Uterus (tissue), 4 donors: ENCODE measurements around the gene IGFBP6. TPM values are rescaled to one million over a fixed set of nuclear protein-coding genes. Genes with fewer than 3 reads are reported as not detected.

Experiments used
- DNase-seq, 2 donors: peaks; one replicate each; pipeline ENCODE4 v3.0.0-alpha.2; 2019 to 2020
- H3K27ac ChIP-seq, 2 donors: fragments of 200-600 bp; sonication (generic); 1 replicate in 1 of 2; 2 replicates in 1 of 2; pipeline ENCODE4 v1.5.1; 2016 to 2018
- H3K27me3 ChIP-seq, 2 donors: fragments of 200-600 bp; sonication (generic); one replicate each; pipeline ENCODE4 v1.5.1; 2018 to 2019; ENCODE audit warnings: control low read depth in 1 of 2
- H3K36me3 ChIP-seq, 2 donors: fragments of 200-600 bp; sonication (generic); one replicate each; pipeline ENCODE4 v1.5.1; 2019; ENCODE audit warnings: control low read depth in 1 of 2
- H3K4me1 ChIP-seq, 2 donors: fragments of 200-600 bp; sonication (generic); one replicate each; pipeline ENCODE4 v1.5.1; 2018 to 2019; ENCODE audit warnings: control low read depth in 1 of 2
- H3K4me3 ChIP-seq, 2 donors: fragments of 200-600 bp; sonication (generic); 1 replicate in 1 of 2; 2 replicates in 1 of 2; pipeline ENCODE4 v1.5.1; 2018 to 2019; ENCODE audit warnings: mild to moderate bottlenecking in 1 of 2
- H3K9me3 ChIP-seq, 2 donors: fragments of 200-600 bp; sonication (generic); one replicate each; pipeline ENCODE4 v1.5.1; 2019; ENCODE audit warnings: control low read depth in 1 of 2
- POLR2A ChIP-seq, 2 donors: fragments of 450-650 bp; IDR thresholded peaks; one replicate each; pipeline ENCODE4 v1.6.1; 2016; ENCODE audit warnings: antibody characterized with exemption in 2 of 2, mild to moderate bottlenecking in 1 of 2, moderate library complexity in 1 of 2
- intact Hi-C: fragments of 100-400 bp; cut with DNase I; formaldehyde crosslinking; loops from one replicate; pipeline ENCODE4 v1.15.1; 2023; ENCODE audit warnings: low total_unique reads
- total RNA-seq, 4 donors: library from RNA; depleted of rRNA in 3 of 4; stranded (reverse); fragments of >200 nt in 3 of 4; gene quantifications; one replicate each; pipeline versions ENCODE4 v1.1.0 to v1.2.4, GENCODE V29; 2014 to 2023
- TF ChIP-seq, protein P1 (sequence below), 4 experiments: fragments of 200-600 bp in 2 of 4; fragments of 450-650 bp in 2 of 4; sonication (generic) in 2 of 4; IDR thresholded peaks; one replicate each; pipeline ENCODE4 v1.5.1; 2016 to 2019; ENCODE audit warnings: antibody characterized with exemption in 4 of 4, mild to moderate bottlenecking in 2 of 4, moderate library complexity in 1 of 4
- donor health status: DM: yes; HTN: yes; CAD: no.

Gene IGFBP6
- total RNA-seq, 4 donors from 2014 or later = 48.7 to 762 (median 252) TPM

DNA sequence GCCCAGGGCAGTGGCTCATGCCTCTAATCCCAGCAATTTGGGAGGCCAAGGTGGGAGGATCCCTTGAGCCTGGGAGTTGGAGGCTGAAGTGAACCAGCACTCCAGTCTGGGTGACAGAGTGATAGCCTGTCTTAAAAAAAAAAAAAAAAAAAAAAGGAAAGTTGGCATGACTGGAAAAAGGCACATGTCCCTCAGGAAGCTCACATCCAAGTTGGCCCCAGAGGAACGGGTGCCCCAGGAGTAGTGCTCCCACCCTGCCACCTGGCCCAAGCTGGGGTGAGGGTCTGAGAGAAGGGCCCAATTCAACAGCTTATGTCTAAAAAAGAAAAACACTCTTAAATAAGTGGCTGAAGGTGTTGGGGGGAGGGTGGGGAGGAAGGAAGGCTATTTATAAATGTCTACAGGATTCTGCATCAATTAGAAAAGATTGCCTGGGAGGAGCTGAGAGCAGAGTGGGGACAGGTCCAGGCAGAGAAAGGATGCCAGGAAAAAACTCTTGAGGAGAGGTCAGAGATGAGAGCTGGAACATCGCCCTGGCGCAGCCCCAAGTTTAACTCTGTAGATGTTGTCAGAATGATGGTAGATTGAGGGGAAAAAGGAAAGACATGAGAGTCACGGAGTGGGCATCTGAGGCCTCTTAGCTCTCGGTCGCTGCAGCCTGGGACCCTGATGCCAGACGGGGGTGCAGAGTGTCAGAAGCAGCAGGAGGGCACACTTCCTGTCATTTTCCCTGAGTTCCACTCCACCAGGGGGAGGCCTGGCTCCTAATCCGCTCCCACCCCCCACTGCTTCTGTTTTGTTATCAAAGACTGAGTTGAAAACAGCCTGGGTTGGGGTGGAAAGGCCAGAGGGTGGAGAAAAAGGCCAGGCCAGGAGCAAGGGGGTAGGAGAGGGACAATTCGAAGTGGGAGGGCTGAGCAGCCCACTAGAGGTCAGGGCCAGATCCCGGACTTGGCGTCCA, 25.6 kb upstream of the IGFBP6 start:
- peak; percentile 95 for DNase-seq
- H3K4me1 ChIP-seq = peaks cover 17 to 19% of the 10 kb centered on the region in 2 donors

DNA sequence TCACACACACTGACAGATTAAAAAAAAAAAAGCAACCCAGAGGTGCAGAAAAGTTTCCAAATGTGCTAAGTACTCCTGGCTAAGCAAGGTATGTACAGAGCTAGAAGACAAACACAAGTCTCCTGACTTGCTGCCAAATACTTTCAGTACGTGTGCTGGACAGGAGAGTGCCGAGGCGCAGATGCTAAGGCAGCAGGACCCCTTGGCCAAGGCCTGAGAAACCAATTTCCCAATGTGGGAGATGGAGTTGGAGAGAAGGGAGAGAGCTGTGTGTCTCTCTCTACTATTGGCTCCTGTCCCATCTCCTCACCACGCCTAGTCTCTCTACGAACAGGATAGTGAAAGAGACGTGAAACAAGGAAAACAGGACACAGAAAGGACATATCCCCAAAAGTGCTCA, 23.6 kb upstream of the IGFBP6 start:
- peak; percentile 61 for DNase-seq
- intact Hi-C loops = no loop called here
- H3K27me3 ChIP-seq = no peaks in the 10 kb centered on the region
- no peaks in the 10 kb centered on the region for H3K36me3 ChIP-seq
- peak overlapping the region; percentile 56 to 72 for H3K27ac ChIP-seq
- peaks cover 19 to 26% of the 10 kb centered on the region in 2 donors for H3K4me1 ChIP-seq
- TF ChIP-seq POLR2A (IDR thresholded peaks at IDR 0.05) = no peak
- TF ChIP-seq, protein P1, sequence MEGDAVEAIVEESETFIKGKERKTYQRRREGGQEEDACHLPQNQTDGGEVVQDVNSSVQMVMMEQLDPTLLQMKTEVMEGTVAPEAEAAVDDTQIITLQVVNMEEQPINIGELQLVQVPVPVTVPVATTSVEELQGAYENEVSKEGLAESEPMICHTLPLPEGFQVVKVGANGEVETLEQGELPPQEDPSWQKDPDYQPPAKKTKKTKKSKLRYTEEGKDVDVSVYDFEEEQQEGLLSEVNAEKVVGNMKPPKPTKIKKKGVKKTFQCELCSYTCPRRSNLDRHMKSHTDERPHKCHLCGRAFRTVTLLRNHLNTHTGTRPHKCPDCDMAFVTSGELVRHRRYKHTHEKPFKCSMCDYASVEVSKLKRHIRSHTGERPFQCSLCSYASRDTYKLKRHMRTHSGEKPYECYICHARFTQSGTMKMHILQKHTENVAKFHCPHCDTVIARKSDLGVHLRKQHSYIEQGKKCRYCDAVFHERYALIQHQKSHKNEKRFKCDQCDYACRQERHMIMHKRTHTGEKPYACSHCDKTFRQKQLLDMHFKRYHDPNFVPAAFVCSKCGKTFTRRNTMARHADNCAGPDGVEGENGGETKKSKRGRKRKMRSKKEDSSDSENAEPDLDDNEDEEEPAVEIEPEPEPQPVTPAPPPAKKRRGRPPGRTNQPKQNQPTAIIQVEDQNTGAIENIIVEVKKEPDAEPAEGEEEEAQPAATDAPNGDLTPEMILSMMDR (IDR thresholded peaks at IDR 0.05) = no peak
- no peak overlapping the region for H3K4me3 ChIP-seq
- H3K9me3 ChIP-seq = no peaks in the 10 kb centered on the region

More for the DNA sequence above, 25.6 kb upstream of the IGFBP6 start:
- TF ChIP-seq, protein P1 (IDR thresholded peaks at IDR 0.05) = peak in 1 of 4 experiments; percentile 31
- TF ChIP-seq POLR2A (IDR thresholded peaks at IDR 0.05) = no peak
- Histone ChIP-seq H3K9me3 (no peaks in the 10 kb centered on the region), H3K27ac (peak overlapping the region; percentile 86 to 89), H3K36me3 (no peaks in the 10 kb centered on the region), H3K4me3 (no peak overlapping the region), H3K27me3 (no peaks in the 10 kb centered on the region)
- intact Hi-C loops = no loop called here

DNA sequence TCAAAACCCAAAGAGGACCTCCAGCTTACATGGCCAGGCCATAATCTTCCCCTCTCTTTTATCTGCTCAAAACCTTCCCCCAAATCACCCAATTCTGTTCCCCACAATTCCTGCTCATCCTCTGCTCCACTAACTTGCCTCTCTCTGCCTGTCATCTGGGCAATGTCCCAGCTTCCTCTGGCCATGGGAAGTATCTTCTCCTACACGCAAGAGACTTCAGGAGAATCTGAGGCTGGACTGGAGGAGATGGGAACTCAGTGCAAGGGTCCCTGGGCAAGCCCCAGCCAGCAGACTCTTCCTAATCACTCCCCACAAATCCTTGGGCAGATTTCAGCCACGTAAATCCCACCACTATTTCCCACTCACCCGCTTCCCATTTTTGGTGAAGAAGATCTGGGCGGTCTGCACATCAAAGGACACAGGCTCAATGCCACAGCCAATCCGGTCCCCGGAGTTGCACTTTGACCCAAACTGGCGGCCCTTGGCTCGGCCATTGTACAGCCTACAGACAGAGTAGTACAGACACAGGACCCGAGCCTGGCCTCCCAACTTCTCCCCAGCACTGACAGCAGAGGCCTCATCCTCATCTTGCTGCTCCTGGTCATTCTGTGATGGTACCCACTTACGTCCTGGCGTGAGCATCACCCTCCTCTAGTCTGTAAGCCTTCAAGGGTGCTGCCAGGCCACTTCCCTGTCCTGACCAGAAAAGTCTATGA, 23.0 kb upstream of the IGFBP6 start:
- Histone ChIP-seq H3K27ac (peak overlapping the region; percentile 56 to 72), H3K9me3 (no peaks in the 10 kb centered on the region), H3K27me3 (no peaks in the 10 kb centered on the region), H3K4me1 (peaks cover 19 to 26% of the 10 kb centered on the region in 2 donors), H3K4me3 (no peak overlapping the region), H3K36me3 (no peaks in the 10 kb centered on the region)
- peak; percentile 34 to 37 for DNase-seq
- no peak for TF ChIP-seq POLR2A (IDR thresholded peaks at IDR 0.05)
- TF ChIP-seq, protein P1 (IDR thresholded peaks at IDR 0.05) = no peak
- intact Hi-C loops = no loop called here

DNA sequence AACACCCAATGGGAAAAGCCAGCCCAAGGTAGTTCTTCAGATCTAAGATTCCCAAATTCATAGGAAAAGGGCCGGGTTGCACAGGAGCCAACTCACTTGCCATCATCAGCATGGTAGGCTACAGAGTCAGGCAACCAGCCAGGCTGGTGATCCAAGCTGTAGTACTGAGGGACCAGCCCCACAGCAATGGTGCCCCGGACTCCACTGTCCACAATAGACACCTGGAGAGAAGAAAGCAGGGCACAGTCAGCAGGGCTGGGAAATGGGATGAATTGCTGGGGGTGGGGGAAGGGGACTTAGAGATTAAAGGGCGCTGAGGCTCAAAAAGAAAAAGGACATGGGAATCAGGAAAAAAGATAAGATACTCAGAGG, 22.5 kb upstream of the IGFBP6 start:
- H3K27me3 ChIP-seq = no peaks in the 10 kb centered on the region
- no peak for TF ChIP-seq POLR2A (IDR thresholded peaks at IDR 0.05)
- TF ChIP-seq, protein P1 (IDR thresholded peaks at IDR 0.05) = no peak
- peak in 1 of 2 donors; percentile 23 for DNase-seq
- peak overlapping the region; percentile 56 to 72 for H3K27ac ChIP-seq
- H3K9me3 ChIP-seq = no peaks in the 10 kb centered on the region
- H3K36me3 ChIP-seq = no peaks in the 10 kb centered on the region
- H3K4me3 ChIP-seq = no peak overlapping the region
- intact Hi-C loops = no loop called here
- H3K4me1 ChIP-seq = peaks cover 19 to 26% of the 10 kb centered on the region in 2 donors
